SKM-1 (cell line): ENCODE data around the gene BCL11A.

ENCODE experiments used
- DNase-seq: peaks from one replicate; lab custom pipeline; 2025; ENCODE audit not compliant: unreplicated experiment; lab: John Stamatoyannopoulos, UW

Gene BCL11A

DNA sequence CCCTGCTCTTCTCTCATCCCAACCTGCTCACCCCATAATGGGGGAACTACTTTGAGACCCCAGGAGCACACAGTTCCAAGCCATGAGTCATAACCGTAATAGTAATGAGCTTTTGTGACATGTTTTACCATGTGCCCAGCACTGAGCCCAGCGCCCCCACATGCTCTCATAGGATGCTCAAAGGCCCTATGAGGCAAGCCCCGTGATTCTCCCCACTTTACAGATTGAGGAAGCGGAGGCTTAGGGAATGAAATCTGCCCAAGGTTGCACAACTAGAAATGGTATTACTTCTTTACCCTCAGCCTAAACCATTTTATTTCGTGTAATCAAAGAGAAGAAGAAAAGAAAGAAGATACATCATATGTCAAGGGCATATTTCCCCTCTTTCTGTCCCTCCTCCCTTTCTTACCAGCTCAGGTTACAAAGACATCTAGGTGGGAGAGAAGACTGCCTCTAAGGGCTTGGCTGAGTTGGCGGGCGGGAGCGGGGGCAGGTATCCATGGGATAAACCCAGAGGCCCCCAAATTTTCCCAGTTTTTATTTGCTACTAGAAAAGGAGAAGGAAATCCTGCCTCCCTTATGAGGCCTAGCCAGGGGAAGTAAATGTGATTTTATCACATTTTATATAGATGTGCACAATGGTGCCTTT lies 24.2 kb downstream of the BCL11A start:
- no peak for DNase-seq

DNA sequence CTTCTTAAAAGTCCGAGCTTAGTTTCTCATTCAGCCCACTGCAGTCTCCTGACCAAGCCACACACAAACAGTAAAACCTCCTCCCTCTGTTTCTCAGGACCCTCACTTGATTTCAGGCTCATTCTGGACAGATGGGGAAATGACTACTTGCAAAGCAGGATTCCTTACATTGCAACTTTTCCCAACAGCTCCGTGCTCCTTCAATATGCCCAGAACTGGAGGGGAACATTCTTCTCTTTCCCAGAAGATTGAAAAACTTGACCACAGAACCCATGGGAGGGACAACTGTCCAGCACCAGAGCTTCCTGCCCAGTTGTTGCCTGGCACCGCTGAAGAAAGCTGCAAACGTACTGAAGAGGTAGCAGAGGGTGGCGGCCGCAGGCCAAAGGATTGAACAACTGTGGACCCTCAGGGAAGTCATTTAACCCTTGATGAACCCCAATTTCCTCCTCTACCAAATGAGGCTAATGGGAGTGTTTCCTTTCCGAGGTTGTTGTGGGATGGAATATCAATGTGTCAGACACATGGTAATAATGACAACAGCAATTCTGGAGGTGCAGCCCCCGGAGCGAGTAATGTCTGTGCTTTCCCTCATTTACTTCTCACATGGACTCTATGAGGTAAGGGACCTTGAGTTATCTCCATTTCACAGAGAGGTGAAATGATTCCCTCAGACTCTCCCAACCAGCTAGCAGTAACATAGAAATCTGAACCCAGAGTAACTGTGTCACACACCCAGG lies 25.0 kb downstream of the BCL11A start:
- no peak for DNase-seq

DNA sequence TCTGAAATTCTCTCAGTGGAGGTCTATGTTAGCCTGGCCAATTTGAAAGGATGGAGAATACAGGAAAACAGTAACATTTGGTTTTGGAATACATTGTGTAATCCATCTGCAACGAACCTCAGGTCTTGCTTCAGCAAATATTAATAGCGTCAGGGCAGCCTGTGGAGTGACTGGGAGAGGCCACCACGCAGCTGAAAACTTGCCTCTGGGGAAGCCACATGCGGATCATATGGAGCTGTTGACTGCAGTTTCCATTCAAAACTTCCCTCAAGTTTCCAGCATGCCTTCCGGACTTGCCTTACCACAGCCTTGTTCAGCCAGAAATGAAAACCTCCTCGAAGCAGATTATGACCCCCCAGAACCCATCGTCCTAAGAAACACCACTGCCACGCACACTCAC lies 25.7 kb downstream of the BCL11A start:
- no peak for DNase-seq

DNA sequence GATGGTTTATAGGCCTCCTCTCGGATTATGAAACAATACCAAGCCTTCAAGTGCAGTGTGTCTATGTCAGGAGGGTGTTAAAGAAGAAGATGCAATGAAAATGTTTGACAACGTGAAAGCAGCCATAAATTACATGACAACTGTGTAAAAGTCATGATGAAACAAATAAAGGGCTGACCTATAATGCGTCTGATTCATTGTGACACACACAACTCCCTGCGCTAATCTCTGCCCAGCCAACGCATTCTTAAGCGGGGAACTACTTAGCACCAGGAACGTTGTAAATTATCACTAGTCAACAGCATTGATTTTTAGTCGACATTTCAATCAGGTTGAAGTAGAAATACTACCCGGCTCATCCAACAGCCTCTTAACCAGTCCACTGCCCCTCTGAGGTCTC lies 26.8 kb downstream of the BCL11A start:
- no peak for DNase-seq

DNA sequence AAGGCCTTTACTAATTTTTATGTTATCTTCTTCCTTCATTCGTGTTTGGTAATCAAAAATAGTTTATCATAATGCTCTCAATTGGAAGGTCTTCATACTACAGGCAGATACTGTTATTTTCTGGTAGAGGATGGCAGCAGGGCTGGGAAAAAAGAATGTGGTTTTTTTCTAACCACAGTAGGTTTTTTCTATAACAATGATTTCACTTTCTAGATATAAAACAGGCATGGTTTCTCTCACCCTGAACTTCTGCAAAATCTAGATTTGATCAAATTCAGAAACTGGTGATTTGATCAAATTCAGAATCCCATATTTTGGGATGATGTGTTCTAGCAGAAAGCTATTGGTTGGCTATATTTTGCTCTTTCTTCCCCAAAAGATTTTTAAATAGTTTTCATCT lies 27.6 kb downstream of the BCL11A start:
- DNase-seq = no peak

DNA sequence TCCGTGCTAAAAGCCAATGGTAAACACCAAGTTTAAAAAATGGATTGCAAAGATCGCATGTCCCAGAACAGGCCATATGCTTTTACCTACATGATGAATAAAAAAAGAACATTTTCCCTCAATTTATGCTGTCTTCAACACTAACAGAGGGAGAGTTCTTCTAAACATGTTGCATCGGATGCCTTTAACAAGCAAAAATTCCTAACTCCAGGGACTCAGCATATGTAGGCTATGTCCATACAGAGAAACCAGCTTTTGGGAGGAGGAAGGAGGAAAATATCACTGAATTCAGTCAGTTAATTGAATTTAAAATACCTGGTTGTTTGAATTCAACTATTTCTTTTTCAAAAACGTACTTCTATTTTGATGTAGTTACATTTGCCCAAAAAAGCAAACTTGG lies 28.6 kb downstream of the BCL11A start:
- no peak for DNase-seq

DNA sequence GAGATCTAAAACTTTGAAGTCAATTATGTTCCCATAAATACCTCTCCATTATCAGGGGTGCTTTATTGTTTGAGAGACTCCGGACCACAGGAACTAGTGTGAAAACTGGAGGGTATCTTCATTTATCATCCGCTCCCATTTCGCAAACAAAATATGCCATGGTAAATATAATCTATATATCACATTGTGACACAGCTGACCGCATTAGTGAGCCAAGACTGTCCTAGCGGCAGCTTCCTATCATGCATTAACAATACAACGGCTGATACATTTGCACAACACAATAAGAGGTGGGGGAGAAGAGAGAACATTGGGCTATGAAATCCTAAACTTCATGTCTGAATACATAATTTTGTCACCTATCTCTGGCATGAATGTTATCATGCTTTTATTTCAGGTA lies 29.5 kb downstream of the BCL11A start:
- DNase-seq = no peak

DNA sequence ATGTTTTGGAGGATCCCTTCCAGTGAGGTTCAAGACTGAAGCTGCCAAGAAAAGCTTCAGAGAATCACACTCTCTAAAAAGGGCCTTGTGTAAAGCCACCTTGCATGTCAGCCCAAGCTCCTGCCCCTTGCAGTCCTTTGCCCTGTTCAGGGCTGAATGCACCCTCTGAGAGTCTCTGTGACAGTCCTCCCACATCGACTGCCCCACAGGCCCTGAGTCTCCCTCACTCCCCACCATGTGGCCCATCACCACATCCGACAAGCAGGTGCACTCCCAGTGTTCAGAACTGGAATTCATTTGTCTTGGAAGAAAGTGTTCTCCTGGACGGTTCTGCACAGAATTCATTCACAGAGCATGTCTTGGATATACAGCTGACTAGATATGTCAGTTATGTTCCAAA lies 31.0 kb downstream of the BCL11A start:
- no peak for DNase-seq

DNA sequence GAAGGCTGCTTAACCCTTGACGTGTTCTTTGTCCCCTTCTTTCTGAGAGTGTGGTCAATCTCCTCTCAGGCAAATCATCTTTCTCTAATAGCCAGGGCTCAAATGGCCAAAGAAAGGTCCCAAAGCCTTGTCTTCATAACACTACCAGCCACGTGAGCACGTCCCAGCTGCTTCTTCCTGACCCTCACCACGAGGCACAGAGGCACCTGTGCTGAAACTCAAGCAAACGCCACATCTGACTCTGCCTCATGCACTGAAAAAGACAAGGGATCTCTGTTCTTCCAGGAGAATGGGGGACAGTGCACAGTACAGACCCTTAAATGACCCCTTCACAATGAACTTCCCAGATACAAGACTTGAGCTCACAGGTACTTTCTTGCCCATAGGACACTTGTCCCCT lies 31.8 kb downstream of the BCL11A start:
- no peak for DNase-seq

DNA sequence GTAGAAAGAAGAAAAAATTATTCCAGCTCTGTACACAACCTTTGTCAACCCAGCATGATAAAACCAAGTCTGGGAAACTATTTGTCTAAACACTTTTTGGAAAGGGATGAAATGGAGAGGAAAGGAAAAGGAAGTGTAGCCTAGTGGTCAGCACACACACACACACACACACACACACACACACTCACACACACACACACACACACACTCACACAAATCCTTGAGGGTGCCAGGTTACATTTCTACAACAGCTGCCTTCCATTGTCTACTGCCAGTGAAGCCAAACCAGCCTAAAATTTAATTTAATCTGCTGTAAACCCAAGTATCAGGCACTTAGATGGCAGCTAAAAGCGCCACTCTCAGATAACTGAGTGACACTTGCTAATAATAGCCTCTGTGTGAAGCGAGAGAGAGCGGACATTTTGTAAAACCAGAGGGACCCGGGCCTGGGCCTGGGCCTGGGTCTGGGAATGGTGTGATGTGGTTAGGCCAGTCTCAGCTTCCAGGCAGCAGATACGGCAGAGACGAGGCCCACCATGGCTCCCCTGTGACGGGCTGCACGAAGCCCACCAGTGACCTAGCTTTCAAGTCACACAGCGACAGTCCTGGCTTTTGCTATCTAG lies 32.4 kb downstream of the BCL11A start:
- no peak for DNase-seq

DNA sequence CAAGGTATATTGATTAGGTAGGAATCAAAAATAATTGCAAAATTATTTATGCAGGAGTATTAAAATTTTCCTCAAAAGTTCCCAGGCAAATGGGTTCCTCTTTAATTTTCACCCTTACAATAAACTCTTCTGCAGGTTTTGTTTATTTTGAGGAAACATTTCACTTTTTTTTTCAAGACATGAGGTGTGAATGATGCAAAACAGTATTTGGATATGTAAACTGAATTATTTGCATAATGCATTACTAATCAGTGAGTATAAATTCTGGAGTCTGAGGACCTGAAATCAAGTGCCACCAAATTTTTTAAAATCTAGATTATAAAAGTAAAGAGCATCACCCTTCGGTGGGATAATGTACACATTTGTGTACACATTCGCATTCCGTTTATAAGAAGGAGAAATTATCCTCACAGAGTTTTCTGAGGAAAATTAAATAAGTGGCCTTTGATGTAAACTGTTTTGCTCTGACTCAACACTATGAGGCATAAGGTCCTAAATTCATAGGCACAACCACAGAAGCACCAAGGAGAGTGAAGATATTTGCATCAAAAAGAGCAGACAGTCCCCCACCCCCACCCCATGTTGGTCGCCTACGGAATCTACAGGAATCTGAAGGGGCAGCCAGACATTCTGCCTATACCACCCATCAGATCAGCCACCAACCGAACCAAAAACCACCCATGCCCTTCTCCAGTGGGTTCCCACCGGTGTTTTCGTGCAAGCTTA lies 33.1 kb downstream of the BCL11A start:
- DNase-seq = no peak

DNA sequence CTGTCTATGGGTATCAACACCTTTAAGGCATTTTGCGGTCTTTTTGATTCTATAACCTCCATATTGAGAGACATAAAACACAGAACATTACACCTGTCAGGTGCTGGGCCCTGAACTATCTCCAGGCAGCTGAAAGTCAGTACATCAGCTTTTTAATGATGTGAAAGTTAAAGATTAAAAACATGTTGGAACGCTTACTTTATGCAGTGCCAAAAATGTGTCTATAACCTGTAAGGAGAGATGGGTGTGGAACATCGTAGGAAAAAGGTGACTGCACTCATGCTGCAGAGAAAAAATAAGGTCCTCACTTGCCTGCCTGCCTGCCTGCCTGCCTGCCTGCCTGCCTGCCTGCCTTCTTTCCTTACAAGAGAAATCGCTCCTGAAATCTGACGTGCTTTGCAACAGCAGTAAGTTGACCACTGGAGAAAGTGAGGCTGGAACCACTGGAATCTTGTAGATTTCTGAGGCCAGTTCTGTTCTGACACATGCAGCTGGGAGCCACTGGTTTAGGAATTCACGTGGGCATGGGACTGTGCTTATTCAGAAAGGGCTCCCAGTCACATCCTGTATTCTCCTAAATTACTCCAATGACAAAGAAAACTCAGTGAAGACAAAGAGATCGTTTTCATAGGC lies 34.1 kb downstream of the BCL11A start:
- DNase-seq = no peak

DNA sequence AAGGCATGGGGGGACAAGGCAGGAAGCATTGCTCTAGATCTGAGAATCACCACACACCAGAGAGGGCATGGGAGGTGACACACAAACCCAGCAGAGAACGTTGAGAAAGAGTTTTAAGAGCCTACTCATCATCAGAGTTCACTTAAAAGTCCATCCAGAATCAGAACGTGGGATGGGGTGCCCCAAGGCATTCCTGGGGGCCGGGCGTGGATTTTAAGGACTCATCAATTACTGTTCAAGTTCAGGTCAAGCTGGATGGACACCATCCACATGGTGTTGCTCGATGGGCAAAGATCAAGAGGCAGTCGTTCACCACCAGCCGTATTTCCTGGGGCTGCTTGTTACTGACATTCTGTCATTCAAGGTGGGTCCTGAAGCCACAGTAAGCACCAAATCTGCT lies 34.9 kb downstream of the BCL11A start:
- no peak for DNase-seq

DNA sequence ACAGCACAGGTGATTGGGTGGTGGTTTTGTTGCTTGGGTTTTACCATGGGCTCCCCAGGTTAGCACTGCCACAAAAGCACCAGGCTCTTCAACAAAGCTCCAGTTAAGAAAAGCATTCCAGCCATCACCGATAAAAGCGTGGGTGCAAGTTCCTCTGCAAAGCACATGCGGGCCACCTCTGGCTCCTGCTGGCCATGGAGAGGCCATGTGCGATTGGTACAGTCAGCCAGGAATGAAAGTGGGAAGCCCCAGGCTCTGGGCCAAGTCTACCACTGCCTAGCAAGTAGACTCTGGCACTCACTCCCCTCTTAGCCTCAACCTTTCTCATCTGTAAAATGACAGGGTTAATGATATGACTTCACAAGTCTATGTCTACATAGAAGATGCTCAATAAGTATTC lies 36.0 kb downstream of the BCL11A start:
- no peak for DNase-seq

DNA sequence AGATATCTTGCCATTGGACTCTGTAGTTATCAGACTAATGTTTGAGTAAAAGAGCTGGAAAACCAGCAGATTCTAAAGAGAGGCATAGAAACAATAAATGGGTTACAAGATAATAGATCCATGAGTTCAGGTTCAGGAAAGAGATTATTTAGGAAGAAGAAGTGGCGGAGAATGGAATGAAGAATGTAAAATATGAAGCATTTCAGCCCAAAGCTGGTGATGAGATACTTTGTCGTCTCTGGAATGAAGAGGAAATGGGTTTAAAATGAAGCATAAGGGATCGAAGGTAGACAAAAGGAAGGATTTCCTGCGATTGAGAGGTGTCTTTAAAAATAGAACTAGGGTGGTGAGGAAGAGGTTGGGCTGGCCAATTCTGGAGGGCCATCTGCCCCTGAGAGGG lies 36.6 kb downstream of the BCL11A start:
- DNase-seq = no peak

DNA sequence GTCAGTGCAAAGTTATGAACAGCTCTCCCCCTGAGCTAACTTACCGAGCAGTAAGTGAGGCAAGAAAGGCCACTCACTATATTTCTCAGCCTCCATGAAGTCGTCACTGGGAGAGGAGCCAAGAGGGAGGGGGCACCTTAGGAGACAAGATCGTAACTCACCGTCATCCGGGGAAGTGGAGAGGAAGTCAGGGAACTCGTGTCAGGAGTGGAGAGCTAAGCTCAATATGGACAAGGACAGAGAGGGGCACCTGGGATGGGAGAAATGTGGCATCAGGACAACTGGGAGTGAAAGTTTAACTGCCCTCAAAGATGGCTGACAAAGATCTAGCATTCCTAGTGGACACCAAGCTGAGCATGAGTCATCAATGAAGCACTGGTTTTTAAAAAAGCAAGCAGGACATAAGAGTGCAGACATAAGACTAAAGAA lies 37.1 kb downstream of the BCL11A start:
- no peak for DNase-seq

DNA sequence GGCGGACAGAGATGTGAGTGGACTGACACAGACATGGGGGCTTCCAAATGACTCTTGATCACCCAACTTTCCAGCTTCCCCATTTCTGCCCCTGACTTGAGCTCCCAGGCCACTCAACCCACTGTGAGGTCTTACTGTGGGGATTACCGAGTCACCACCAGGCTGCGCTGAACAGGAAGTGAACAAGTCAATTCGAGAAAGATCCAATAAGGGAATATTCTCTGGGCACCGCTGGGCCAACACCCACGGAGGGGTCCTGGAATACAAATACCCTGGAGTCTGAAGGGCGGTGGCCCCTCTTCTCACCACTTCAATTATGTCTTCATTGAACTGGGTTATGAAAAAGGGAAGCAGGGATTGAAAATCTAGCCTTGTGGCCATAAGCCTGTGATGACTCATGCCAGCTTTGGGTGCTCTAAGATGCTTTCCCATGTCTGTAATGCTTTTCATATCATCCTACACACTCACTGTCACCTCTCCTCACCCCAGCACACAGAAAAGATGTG lies 37.7 kb downstream of the BCL11A start:
- peak; percentile 15 for DNase-seq

DNA sequence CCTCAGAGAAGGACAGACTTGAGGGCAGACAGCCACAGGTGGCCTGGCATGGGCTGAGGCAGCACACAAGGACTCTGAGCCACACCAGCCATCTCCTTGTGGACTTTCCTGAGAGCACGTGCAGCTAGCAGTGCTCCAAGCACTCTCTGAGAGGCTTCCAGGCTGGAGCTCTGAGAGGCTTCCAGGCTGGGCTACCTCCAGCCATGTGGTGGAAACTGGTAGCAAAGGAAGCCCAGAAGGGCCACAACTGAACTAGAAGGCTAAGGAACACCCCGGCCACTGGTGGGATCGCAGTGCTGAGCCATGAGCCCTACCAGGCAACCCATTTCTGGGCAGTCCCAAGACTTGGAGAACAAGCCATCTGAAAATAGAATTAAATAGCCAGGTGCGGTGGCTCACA lies 39.5 kb downstream of the BCL11A start:
- no peak for DNase-seq

DNA sequence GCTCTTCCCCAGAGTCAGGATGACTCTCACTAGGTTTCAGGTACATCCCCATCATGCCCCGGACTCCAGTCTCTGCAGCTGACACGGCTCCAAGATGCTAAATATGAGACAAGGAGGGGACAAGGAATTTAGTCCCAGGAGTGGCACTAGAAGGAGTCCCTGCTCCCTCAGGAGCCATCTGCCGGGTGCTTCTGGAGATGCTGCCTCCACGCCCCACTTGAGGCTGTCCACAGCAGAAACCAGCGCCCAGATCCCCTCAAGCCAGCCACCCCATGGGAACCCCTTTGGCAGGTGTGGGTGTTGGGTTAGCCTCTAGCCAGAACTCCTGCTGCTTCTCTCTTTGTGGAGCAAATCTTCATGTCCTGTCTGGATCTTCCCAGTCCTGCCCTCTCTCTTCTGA lies 40.3 kb downstream of the BCL11A start:
- no peak for DNase-seq

DNA sequence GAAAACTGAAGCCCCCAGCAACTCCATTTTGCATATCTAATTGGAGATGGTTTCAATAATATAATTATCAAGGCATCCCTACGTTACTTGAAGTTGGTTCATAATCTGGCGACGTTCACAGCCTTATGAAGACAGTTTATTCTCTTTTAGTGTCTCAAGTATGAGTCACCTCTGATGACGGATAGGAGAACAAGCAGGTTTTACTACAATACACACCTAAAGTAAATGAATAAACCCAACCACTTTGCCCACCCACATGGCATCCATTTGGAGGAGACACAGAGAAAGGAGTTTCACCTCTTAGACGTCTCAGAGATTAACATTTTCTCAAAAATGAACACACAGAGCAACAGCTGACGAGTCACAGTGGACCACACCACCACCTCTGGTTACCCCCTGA lies 40.8 kb downstream of the BCL11A start:
- no peak for DNase-seq

DNA sequence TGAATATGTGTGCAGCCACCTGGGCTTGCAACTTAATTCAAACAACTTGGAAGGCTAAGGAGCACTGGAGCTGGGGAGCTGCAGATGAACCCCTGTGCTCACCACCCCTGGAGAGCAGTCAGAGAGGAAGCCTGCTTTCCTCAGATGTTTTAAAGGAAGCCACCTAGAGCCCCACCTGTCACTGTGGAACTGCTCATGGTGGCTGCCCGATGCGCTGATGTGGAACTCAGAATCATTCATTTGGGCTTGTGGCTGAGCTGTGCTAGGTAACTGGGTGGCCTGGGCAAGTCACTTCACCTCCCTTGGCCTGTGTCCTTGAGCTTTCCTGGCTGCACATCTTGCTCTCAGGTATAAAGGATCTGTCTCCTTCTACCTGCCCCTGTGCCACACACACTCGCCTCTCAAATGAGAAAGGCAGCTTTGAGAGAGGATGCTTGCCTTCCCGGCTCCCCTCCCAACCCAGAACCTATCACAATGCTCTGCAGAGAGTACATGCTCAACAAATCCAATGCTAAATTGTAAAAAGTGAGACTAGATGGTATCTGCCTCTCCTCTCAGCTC lies 41.3 kb downstream of the BCL11A start:
- no peak for DNase-seq
